H9 (cell line): ENCODE results near the gene RAB35. TPM values are rescaled to one million over a fixed set of nuclear protein-coding genes. Genes with fewer than 3 reads are reported as not detected.

Experiments
- DNase-seq: peaks from one replicate; pipeline ENCODE4 v3.0.0-alpha.2; 2017
- H2AFZ ChIP-seq: one replicate; pipeline ENCODE4 v1.6.1; 2013; ENCODE audit warnings: mild to moderate bottlenecking, low read length, control low read depth, moderate library complexity
- H2AK5ac ChIP-seq: 2 replicates; pipeline ENCODE4 v1.6.1; 2013; ENCODE audit warnings: low read length, control low read depth, mixed read lengths; ENCODE audit not compliant: insufficient read length
- H2BK120ac ChIP-seq: one replicate; pipeline ENCODE4 v1.6.1; 2013; ENCODE audit warnings: low read depth, mild to moderate bottlenecking, low read length, control low read depth, inconsistent platforms; ENCODE audit not compliant: poor library complexity, severe bottlenecking
- H2BK12ac ChIP-seq: 2 replicates; pipeline ENCODE4 v1.6.1; 2013; ENCODE audit warnings: low read length, control low read depth, mixed read lengths, low read depth; ENCODE audit not compliant: insufficient read length
- H2BK15ac ChIP-seq: 2 replicates; pipeline ENCODE4 v1.6.1; 2013; ENCODE audit warnings: low read depth, low read length, control low read depth
- H2BK20ac ChIP-seq: one replicate; pipeline ENCODE4 v1.6.1; 2013; ENCODE audit warnings: low read depth, mild to moderate bottlenecking, low read length, control low read depth, inconsistent platforms; ENCODE audit not compliant: poor library complexity, severe bottlenecking
- H2BK5ac ChIP-seq: 2 replicates; pipeline ENCODE4 v1.6.1; 2013; ENCODE audit warnings: low read length, control low read depth, mixed read lengths; ENCODE audit not compliant: insufficient read length
- H3K14ac ChIP-seq: 2 replicates; pipeline ENCODE4 v1.6.1; 2013; ENCODE audit warnings: low read length, control low read depth; ENCODE audit not compliant: insufficient read depth
- H3K18ac ChIP-seq: 2 replicates; pipeline ENCODE4 v1.6.1; 2013; ENCODE audit warnings: low read depth, mild to moderate bottlenecking, mixed read lengths, low read length, control low read depth; ENCODE audit not compliant: insufficient read length
- H3K23ac ChIP-seq: 2 replicates; pipeline ENCODE4 v1.6.1; 2013; ENCODE audit warnings: low read length, control low read depth, mixed read lengths, low read depth; ENCODE audit not compliant: insufficient read length
- H3K23me2 ChIP-seq: 2 replicates; pipeline ENCODE4 v1.6.1; 2013; ENCODE audit warnings: low read depth, mild to moderate bottlenecking, mixed read lengths, low read length, control low read depth; ENCODE audit not compliant: insufficient read length, poor library complexity, severe bottlenecking
- H3K27ac ChIP-seq: 2 replicates; pipeline ENCODE4 v1.5.1; 2013; ENCODE audit warnings: low read length, control low read depth, mixed read lengths, low read depth; ENCODE audit not compliant: insufficient read length
- H3K27me3 ChIP-seq: 2 replicates; pipeline ENCODE4 v1.6.1; 2013; ENCODE audit warnings: low read length, control low read depth, inconsistent platforms; ENCODE audit not compliant: insufficient read depth
- H3K4ac ChIP-seq: 2 replicates; pipeline ENCODE4 v1.6.1; 2013; ENCODE audit warnings: low read depth, mild to moderate bottlenecking, control low read depth, inconsistent platforms, low read length, moderate library complexity
- H3K4me1 ChIP-seq: 2 replicates; pipeline ENCODE4 v1.6.1; 2013; ENCODE audit warnings: low read length, control low read depth, inconsistent platforms; ENCODE audit not compliant: insufficient read depth
- H3K4me2 ChIP-seq: 2 replicates; pipeline ENCODE4 v1.6.1; 2013; ENCODE audit warnings: low read length, control low read depth, mixed read lengths; ENCODE audit not compliant: insufficient read length, insufficient read depth
- H3K56ac ChIP-seq: 2 replicates; pipeline ENCODE4 v1.6.1; 2013; ENCODE audit warnings: low read depth, mild to moderate bottlenecking, mixed read lengths, low read length, control low read depth; ENCODE audit not compliant: insufficient read length
- H3K79me1 ChIP-seq: 2 replicates; pipeline ENCODE4 v1.6.1; 2013; ENCODE audit warnings: low read depth, mild to moderate bottlenecking, moderate library complexity, low read length, control low read depth, inconsistent platforms; ENCODE audit not compliant: insufficient read depth, poor library complexity, severe bottlenecking
- H3K79me2 ChIP-seq: 2 replicates; pipeline ENCODE4 v1.6.1; 2013; ENCODE audit warnings: low read length, control low read depth, inconsistent platforms; ENCODE audit not compliant: insufficient read depth
- H3K9ac ChIP-seq: 2 replicates; pipeline ENCODE4 v1.6.1; 2013; ENCODE audit warnings: low read length, control low read depth, mixed read lengths; ENCODE audit not compliant: insufficient read length; ENCODE audit errors: extremely low read depth
- H3K9me3 ChIP-seq: one replicate; pipeline ENCODE4 v1.6.1; 2013; ENCODE audit warnings: low read depth, low read length, inconsistent platforms; ENCODE audit not compliant: control insufficient read depth
- H3T11ph ChIP-seq: one replicate; pipeline ENCODE4 v1.6.1; 2013; ENCODE audit warnings: mild to moderate bottlenecking, low read length, control low read depth, inconsistent platforms
- H4K20me1 ChIP-seq: one replicate; pipeline ENCODE4 v1.6.1; 2013; ENCODE audit not compliant: control insufficient read depth, insufficient read length, insufficient read depth
- H4K5ac ChIP-seq: 2 replicates; pipeline ENCODE4 v1.6.1; 2013; ENCODE audit warnings: low read depth, mild to moderate bottlenecking, mixed read lengths, low read length, control low read depth; ENCODE audit not compliant: insufficient read length
- H4K8ac ChIP-seq: replicated peaks from 2 replicates; pipeline ENCODE4 v1.6.1; 2013; ENCODE audit warnings: low read length, control low read depth, mixed read lengths, low read depth; ENCODE audit not compliant: insufficient read length
- H4K91ac ChIP-seq: 2 replicates; pipeline ENCODE4 v1.6.1; 2013; ENCODE audit warnings: low read depth, mild to moderate bottlenecking, moderate library complexity, mixed read lengths, low read length, control low read depth; ENCODE audit not compliant: insufficient read length
- H3K27ac Mint-ChIP-seq, 3 experiments: 2 replicates in 2 of 3; 3 replicates in 1 of 3; pipeline ENCODE4 v1.8.0; 2020 to 2021; ENCODE audit warnings: mixed read lengths in 3 of 3, mild to moderate bottlenecking in 1 of 3, moderate library complexity in 1 of 3
- H3K27me3 Mint-ChIP-seq: 2 replicates; pipeline ENCODE4 v1.8.0; 2021; ENCODE audit warnings: low read depth, mild to moderate bottlenecking, moderate library complexity, mixed read lengths
- H3K36me3 Mint-ChIP-seq, 3 experiments: 2 replicates in 2 of 3; 3 replicates in 1 of 3; pipeline ENCODE4 v1.8.0; 2020 to 2021; ENCODE audit warnings: low read depth in 3 of 3, mixed read lengths in 3 of 3; ENCODE audit not compliant: insufficient read depth in 1 of 3
- H3K4me1 Mint-ChIP-seq, 2 experiments: 2 replicates each; pipeline ENCODE4 v1.8.0; 2020; ENCODE audit warnings: mixed read lengths in 2 of 2
- H3K4me3 Mint-ChIP-seq, 2 experiments: 2 replicates in 1 of 2; 3 replicates in 1 of 2; pipeline ENCODE4 v1.8.0; 2020 to 2021; ENCODE audit warnings: mild to moderate bottlenecking in 2 of 2, mixed read lengths in 2 of 2, moderate library complexity in 1 of 2
- H3K9me3 Mint-ChIP-seq, 2 experiments: 2 replicates in 1 of 2; 3 replicates in 1 of 2; pipeline ENCODE4 v1.8.0; 2020; ENCODE audit warnings: mild to moderate bottlenecking in 2 of 2, mixed read lengths in 2 of 2, moderate library complexity in 1 of 2
- CTCF ChIP-seq: fragments of 200-600 bp; sonication (generic); conservative IDR thresholded peaks from 3 replicates; pipeline ENCODE4 v1.8.0; 2021; ENCODE audit warnings: antibody characterized with exemption, mild to moderate bottlenecking
- WGBS: extraction: QIAGEN DNeasy Blood & Tissue Kit; methylation state at CpG from one replicate; pipeline ENCODE4 v1.1.7; 2013; ENCODE audit warnings: missing lambda C conversion rate, low lambda C conversion rate, mixed read lengths; ENCODE audit not compliant: insufficient read length; ENCODE audit errors: extremely low coverage; 5-methylcytosine and 5-hydroxymethylcytosine counted together
- total RNA-seq: library from RNA; stranded (reverse); gene quantifications from 2 replicates; pipeline ENCODE4 v1.2.1, GENCODE V29; 2021

Gene RAB35
- total RNA-seq, 1 experiment from 2014 or later: 60.0 TPM

GRCh38 chr12:120106151-120106550 is 10.4 kb downstream of the RAB35 start:
- WGBS: no CpG with 5 or more reads among the region's 1 CpG
- no peak overlapping the region for H2BK15ac ChIP-seq
- peaks cover 5% of the 10 kb centered on the region for H3K79me1 ChIP-seq
- Mint-ChIP-seq H3K4me3 (no peak overlapping the region), H3K27ac (peak overlapping the region in 2 of 3 experiments; percentile 17 to 63; a peak in 3 of 7 replicates), H3K9me3 (no peaks in the 10 kb centered on the region), H3K36me3 (peaks cover 16 to 42% (median 29%) of the 10 kb centered on the region in 3 experiments; a peak in 6 of 7 replicates), H3K27me3 (no peaks in the 10 kb centered on the region), H3K4me1 (peaks cover 45 to 50% of the 10 kb centered on the region in 2 experiments)
- no peak overlapping the region for H2AFZ ChIP-seq
- no peak overlapping the region for H3K56ac ChIP-seq
- no peak overlapping the region for H2BK12ac ChIP-seq
- H4K20me1 ChIP-seq: no peaks in the 10 kb centered on the region
- H2BK120ac ChIP-seq: no peak overlapping the region
- H4K5ac ChIP-seq: no peak overlapping the region
- TF ChIP-seq CTCF: no peak
- H3K23me2 ChIP-seq: no peaks in the 10 kb centered on the region
- H3K4me2 ChIP-seq: no peak overlapping the region
- H3K79me2 ChIP-seq: peaks cover 10% of the 10 kb centered on the region; the same call in 1 of the 2 replicates
- H2BK20ac ChIP-seq: no peak overlapping the region
- H3K4ac ChIP-seq: no peak overlapping the region
- H3K27ac ChIP-seq: no peak overlapping the region
- H3K9me3 ChIP-seq: no peaks in the 10 kb centered on the region
- H3K27me3 ChIP-seq: no peaks in the 10 kb centered on the region
- no peak overlapping the region for H2AK5ac ChIP-seq
- no peak overlapping the region for H3K9ac ChIP-seq
- H3K4me1 ChIP-seq: peaks cover 2% of the 10 kb centered on the region
- no peak for DNase-seq
- no peak overlapping the region for H3K18ac ChIP-seq
- no peak overlapping the region for H4K91ac ChIP-seq
- H4K8ac ChIP-seq: no peak overlapping the region
- H3K23ac ChIP-seq: no peak overlapping the region
- H2BK5ac ChIP-seq: no peak overlapping the region
- no peak overlapping the region for H3K14ac ChIP-seq
- no peak overlapping the region for H3T11ph ChIP-seq
